NAMALWA (cell line): ENCODE measurements around the gene CAPN5.

Source experiments
- DNase-seq: peaks from one replicate; pipeline ENCODE4 v3.0.0-alpha.2; 2015; ENCODE audit warnings: low spot score

The CAPN5 gene

GRCh38 chr11:77173494-77173893 lies 106.7 kb downstream of the CAPN5 start:
- DNase-seq, result no peak

DNA sequence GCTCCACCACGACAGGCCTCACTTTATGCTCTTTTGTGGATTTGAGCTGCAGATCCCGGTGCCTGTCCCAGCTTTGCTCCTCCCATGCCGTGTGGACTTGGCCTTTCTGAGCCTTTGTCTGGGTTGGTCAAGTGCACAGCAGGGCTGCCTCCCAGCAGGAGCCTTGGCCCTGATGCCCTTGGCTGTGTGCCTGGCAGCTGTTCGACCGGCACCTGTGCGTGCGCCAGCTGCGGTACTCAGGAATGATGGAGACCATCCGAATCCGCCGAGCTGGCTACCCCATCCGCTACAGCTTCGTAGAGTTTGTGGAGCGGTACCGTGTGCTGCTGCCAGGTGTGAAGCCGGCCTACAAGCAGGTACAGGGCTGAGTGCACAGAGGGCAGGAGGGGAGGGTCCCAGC lies 107.8 kb downstream of the CAPN5 start:
- DNase-seq, result no peak

- DNase-seq, result no peak
Measured at GRCh38 chr11:77175021-77175842, 108.5 kb downstream of the CAPN5 start.
